HPDE6-E6E7 (cell line): ENCODE measurements around the gene ARHGEF2.
"Not testable (repeated sequence)": the region's sequence is repeated elsewhere in the genome, so short reads cannot be mapped to it uniquely, and the experiment has no call there.

Experiments
- DNase-seq: peaks from one replicate; pipeline ENCODE4 v3.0.0; 2011; ENCODE audit warnings: missing footprints; ENCODE audit errors: extremely low spot score

Gene ARHGEF2

DNA sequence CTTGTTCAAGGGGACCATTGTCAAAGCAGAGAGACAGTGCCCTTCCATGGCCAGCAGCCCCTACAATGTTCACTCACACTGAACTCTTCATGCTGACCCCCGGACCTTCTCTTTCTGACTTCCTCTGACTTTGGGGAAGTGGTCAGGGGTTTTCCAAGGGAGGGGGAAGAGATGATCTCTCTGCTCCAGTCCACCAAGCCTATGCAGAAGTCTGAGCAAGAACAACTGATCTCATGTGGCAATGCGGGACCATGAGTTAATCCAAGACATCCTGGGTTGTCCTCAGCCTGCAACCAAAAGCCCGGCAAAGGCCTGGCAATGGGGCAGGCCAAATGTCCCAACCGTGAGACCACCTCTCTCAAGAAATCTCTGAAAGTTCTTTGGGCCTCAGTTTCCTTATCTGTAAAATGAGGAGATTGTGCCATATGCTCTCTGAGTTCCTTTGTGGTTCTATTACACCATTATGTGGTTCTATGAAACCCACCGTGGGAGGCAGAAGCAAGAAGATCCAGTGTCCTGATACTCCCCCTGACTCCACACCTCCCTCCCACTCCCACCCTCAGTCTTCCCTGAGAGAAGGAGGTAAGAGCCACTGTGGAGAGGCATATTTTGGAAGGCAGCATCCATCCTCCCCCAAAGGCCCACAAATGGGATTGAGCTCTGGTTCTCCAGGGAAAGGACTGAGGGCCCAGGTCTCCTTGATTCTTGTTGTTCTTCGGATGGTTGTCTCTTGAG lies 11.8 kb upstream of the ARHGEF2 start:
- no peak for DNase-seq

DNA sequence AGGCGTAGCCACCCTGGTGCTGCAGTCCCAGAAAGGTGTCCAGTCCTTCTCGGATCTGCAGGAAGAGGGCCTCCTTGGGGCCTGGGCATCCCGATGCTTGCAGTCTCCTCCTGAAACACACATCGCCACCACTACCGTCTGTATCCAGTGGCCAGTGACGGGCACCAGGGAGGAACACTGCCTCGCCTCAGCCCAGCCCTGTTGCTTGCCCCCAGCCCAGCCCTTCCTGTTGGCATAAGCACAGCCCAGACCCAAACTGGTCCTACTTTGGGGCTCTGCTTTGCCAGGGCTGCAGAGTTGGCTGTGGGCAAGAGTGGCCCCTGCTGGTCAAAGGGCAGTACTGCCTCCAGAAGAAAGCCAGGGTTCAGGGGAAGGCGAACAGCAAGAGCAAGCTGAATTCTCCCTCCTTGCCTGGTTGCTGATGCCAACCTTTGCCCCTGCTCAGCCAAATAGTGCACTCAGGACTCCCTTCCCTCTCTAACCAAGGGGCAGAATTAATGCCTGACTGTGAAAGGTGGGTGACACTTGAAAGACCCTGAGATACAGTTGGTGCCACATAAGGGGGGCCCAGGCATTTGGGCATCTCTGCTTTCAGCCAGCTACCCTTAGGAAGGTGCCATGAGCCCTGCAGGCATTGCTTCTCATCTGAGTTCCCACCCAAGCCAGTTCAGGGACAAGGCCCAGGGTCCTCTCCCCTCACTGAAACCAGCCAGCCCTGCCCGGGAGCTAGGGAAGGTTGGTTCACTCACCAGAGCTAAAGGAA lies 11.1 kb upstream of the ARHGEF2 start:
- DNase-seq = peak; percentile 69

DNA sequence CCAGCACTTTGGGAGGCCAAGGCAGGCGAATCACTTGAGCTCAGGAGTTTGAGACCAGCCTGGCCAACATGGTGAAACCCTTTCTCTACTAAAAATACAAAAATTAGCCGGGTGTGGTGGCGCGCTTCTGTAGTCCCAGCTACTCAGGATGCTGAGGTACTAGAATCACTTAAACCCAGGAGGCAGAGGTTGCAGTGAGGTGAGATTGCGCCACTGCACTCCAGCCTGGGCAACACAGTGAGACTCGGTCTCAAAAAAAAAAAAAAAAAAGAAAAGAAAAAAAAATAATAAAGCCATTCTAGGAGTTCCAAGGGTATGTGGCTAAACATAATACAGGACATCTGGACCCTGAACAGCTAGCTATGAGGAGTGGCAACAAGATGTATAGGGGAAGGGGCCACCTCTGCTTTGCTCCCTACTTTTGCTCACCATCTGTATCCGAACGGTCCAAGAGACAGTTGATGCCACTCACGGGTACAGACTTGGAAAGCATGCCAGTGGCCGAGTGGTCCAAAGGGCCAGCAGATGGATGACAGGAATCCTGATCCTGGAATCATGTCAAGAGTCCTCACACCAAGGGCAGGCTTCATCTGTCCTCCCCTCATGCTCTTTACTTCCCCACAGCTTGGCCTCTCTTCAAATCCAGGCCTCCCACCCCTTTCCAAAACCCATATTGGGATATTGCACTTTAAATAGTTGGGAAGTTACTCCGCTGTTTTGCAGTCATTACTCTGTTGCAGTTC lies 6.7 kb upstream of the ARHGEF2 start:
- DNase-seq = not testable (repeated sequence)

DNA sequence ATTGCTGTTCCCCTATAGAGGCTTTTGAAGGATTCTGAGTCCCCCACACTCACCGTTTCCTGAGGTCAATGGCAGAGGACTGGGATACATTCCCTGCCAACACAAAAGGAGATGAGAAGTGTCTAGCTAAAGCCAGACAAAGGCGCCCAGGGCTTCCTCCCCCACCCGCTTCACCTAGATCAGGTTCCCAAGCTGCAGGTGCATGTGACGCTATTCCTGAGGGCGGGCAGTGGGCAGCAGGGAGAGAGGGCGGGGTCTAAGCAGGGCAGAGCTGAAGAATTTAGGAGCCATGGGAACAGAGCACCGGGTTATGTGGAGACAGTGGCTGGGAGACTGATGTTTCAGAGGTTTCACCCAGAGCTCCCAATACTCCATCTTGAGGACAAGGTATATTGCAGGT lies 6.0 kb upstream of the ARHGEF2 start:
- DNase-seq = no peak

DNA sequence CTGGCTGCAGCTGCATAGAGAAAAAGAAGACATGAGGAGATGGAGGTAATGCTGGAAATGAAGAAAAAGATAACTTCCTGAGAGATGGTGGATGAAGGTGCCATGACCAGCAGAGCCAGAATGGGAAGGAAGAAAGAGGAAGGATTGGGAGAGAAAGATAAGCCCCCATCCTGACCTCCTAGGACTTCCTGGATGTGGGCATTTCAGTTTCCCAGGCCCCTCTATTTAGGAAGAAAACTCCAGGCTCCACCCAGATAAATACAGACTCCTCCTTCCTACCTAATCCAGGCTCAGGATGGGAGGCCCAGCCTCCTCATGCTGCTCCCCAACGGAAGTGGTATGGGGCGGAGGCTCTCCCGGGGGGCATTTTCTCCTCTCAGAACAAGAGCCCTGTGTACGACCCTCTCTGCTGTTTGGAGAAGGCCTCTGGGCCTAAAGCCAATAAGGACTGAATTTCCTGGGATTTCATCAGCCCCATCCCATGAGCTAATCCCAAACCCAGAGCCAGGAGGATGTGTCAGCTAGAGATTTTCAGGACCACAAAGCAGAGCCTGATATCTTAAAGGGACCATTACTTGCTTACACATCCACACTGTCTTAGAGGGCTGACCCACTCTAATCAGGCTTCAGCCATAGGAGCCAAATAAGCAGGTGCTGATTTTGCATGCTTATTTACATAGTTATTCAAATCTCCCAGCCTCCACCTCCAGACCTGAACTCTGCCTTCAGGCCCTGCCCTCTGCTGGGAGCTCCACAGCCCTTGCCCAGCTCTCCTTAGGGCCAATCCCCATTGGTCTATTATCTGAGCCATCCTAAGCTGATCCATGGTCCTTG lies 5.1 kb upstream of the ARHGEF2 start:
- DNase-seq = no peak

- DNase-seq = no peak
Observed at GRCh38 chr1:155982106-155982505, 3.8 kb upstream of the ARHGEF2 start.

GRCh38 chr1:155981266-155982088 lies 3.1 kb upstream of the ARHGEF2 start:
- no peak for DNase-seq

GRCh38 chr1:155979597-155980343 lies 1.4 kb upstream of the ARHGEF2 start:
- no peak for DNase-seq

GRCh38 chr1:155978973-155979429 lies 654 bp upstream of the ARHGEF2 start:
- no peak for DNase-seq

- DNase-seq = no peak
Observed at GRCh38 chr1:155977690-155978324, 540 bp downstream of the ARHGEF2 start.

- DNase-seq = no peak
Observed at GRCh38 chr1:155976913-155977689, 1.2 kb downstream of the ARHGEF2 start.

DNA sequence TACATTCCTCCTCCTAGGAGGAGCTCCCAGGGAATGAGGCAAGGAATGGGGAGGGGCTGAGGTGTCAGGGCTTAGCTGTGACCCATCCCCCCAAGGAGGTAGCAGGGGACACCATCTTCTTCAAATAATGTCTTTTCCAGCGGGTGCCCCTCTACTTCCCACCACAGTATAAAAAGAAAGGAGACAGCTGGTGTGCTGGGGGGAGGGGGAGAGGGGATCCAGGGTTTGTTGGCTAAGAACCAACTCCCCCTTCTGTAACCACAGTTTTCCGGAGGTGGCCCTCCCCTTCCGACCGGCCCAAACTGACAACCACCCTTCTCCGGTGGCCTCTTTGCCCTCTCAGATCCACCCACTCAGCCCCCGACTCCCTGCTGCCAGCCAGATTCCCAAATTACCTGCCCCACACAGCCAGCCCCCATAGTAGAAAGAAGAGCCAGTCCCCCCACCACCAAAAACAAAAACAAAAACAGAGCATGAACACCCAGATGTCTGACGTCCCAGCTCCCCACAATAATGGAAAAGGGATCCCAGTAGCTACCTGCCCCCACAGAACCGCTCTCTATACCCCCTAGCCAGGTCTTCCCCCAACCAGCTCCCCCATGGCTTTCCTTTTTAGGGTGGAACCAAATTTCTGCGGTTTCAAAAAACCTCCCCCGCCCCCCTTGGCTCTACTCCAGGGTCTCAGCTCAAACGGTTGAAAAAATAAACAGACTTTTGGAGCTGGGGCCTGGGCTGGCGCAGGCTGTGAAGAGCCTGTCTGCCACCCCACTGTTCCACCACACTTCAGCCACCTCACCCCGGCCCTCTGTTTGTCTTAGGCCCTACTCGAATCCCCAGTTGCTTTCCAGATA lies 2.1 kb downstream of the ARHGEF2 start:
- no peak for DNase-seq

GRCh38 chr1:155975375-155976061 lies 2.8 kb downstream of the ARHGEF2 start:
- no peak for DNase-seq

DNA sequence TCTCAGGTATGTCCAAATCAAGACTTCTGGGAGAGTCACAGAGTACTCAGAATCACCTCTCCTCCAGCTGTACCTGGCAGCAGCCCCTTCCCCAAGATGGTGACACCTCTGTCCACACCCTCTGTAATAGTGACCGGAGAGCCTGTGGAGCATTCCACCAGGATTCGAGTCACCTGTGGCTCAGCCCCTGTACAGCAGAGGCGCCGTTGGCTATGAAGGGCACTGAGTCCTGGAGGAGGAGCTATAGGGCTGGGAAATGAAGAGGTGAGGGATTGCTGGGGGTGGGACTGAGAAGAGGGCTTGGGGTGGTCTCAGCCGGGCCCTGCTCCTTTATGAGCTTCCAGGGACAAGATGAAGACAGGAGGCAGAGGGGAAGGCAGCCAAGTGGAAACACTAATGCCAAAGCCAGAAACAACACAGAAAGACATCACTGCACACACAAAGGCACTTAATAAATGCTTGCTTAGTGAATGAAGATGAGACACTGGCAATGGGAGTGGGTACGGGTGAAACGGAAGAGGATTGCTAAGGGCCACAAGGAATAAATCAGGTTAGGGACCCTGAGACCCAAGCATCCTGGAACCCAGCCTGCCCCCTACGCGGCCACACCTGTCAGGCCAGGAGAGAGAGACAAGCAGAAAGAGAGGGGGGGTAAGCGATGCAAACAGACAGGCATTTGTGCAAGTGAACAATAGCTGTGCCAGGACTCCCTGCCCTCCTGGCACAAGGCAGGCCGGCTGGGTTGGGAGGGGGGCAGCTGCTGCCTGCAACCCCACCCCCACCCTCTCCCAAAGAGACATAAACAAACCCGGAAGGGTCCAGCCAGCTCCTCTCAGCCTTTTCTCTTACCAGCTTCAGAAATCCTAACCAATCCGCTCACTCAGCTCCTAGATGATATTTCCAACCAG lies 3.9 kb downstream of the ARHGEF2 start:
- DNase-seq = no peak

GRCh38 chr1:155973723-155974122 lies 4.6 kb downstream of the ARHGEF2 start:
- no peak for DNase-seq
